IMR-90 (cell line): Measurements from ENCODE around the gene PHOX2A.

ENCODE experiments used
- CHD1 ChIP-seq: IDR thresholded peaks from 2 replicates; pipeline ENCODE4 v1.6.1; 2012; ENCODE audit warnings: low read depth, low read length, improper control_type of control experiment
- MAFK ChIP-seq: IDR thresholded peaks from 2 replicates; pipeline ENCODE4 v1.6.1; 2012; ENCODE audit warnings: low read depth, low read length, improper control_type of control experiment
- MXI1 ChIP-seq: IDR thresholded peaks from 2 replicates; pipeline ENCODE4 v1.6.1; 2012; ENCODE audit warnings: low read depth, mild to moderate bottlenecking, low read length, moderate library complexity, borderline replicate concordance
- TF ChIP-seq, protein P1 (sequence below): conservative IDR thresholded peaks from 2 replicates; pipeline ENCODE4 v1.5.1; 2012; ENCODE audit warnings: mild to moderate bottlenecking, low read depth, low read length, improper control_type of control experiment

DNA sequence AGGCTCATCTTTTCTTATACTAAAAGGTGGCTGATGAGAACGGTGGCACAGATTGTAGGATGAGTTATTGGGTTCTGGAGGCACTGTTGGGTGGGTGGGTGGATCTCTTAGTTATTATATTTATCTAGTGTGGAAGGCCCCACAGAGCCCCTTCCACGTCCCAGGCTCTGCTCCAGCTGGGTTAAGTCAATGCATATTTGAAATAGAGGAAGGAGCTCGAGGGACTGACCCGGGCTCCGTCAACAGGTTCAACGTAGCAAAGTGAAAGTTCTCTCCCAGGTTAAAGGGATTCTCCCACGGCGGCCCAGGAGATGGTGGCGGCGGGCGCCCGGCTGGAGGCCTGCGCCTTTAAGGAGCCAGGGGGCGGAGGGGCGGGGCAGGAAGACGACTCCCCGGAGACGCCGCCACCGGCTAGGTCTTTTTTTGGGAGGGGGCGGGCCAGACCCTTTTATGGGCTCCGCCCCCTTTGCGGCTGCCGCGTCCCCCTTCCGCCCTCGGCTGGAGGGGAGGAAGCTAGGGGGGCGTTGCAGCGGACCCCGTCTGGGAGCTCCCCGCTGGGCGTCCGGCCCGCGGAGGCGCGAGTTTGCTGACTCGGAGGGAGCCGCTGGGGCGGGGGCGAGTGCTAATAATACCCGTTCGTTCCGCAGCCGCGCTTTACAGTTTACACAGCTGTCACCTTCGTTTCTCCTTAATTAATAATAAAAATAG lies 20.9 kb downstream of the PHOX2A start:
- TF ChIP-seq, protein P1, sequence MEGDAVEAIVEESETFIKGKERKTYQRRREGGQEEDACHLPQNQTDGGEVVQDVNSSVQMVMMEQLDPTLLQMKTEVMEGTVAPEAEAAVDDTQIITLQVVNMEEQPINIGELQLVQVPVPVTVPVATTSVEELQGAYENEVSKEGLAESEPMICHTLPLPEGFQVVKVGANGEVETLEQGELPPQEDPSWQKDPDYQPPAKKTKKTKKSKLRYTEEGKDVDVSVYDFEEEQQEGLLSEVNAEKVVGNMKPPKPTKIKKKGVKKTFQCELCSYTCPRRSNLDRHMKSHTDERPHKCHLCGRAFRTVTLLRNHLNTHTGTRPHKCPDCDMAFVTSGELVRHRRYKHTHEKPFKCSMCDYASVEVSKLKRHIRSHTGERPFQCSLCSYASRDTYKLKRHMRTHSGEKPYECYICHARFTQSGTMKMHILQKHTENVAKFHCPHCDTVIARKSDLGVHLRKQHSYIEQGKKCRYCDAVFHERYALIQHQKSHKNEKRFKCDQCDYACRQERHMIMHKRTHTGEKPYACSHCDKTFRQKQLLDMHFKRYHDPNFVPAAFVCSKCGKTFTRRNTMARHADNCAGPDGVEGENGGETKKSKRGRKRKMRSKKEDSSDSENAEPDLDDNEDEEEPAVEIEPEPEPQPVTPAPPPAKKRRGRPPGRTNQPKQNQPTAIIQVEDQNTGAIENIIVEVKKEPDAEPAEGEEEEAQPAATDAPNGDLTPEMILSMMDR = peak; percentile 39; the same call in 1 of the 2 replicates
- TF ChIP-seq MXI1 (peak; percentile 52; the same call in 1 of the 2 replicates), MAFK (peak; percentile 66), CHD1 (no peak)
